Endodermal cell (in vitro differentiated cells): ENCODE data around the gene PDE4C. TPM values are rescaled to one million over a fixed set of nuclear protein-coding genes. Genes with fewer than 3 reads are reported as not detected.

ENCODE experiments used
- DNase-seq: peaks from one replicate; pipeline ENCODE4 v3.0.0-alpha.2; 2017
- H3K27ac ChIP-seq: 2 replicates; pipeline ENCODE4 v1.5.1; 2013; ENCODE audit warnings: mild to moderate bottlenecking, low read depth, low read length, moderate library complexity
- H3K27me3 ChIP-seq: 2 replicates; pipeline ENCODE4 v1.6.1; 2013; ENCODE audit warnings: mild to moderate bottlenecking, low read length, moderate library complexity; ENCODE audit not compliant: insufficient read depth, control insufficient read depth, poor library complexity, severe bottlenecking
- H3K36me3 ChIP-seq: 2 replicates; pipeline ENCODE4 v1.7.0; 2013; ENCODE audit warnings: mild to moderate bottlenecking, low read length, moderate library complexity; ENCODE audit not compliant: control insufficient read depth, insufficient read depth
- H3K4me1 ChIP-seq: one replicate; pipeline ENCODE4 v1.7.0; 2013; ENCODE audit warnings: low read length; ENCODE audit not compliant: control insufficient read depth, insufficient read depth
- H3K4me3 ChIP-seq: 2 replicates; pipeline ENCODE4 v1.5.1; 2013; ENCODE audit warnings: mild to moderate bottlenecking, low read length, moderate library complexity
- H3K9ac ChIP-seq: 2 replicates; pipeline ENCODE4 v1.6.1; 2013; ENCODE audit warnings: mild to moderate bottlenecking, low read length, moderate library complexity; ENCODE audit not compliant: poor library complexity, severe bottlenecking; ENCODE audit errors: extremely low read depth
- H3K9me3 ChIP-seq: 2 replicates; pipeline ENCODE4 v1.6.1; 2013; ENCODE audit warnings: mild to moderate bottlenecking, low read length, moderate library complexity; ENCODE audit not compliant: control insufficient read depth
- H3K27ac Mint-ChIP-seq: 2 replicates; pipeline ENCODE4 v1.8.0; 2020; ENCODE audit warnings: mixed read lengths
- H3K27me3 Mint-ChIP-seq: 2 replicates; pipeline ENCODE4 v1.8.0; 2021; ENCODE audit warnings: mild to moderate bottlenecking, mixed read lengths; ENCODE audit not compliant: insufficient read depth
- H3K36me3 Mint-ChIP-seq: 2 replicates; pipeline ENCODE4 v1.8.0; 2020; ENCODE audit warnings: low read depth, mixed read lengths
- H3K4me1 Mint-ChIP-seq: 2 replicates; pipeline ENCODE4 v1.8.0; 2020; ENCODE audit warnings: mixed read lengths
- H3K4me3 Mint-ChIP-seq: 2 replicates; pipeline ENCODE4 v1.8.0; 2020; ENCODE audit warnings: mild to moderate bottlenecking, moderate library complexity, mixed read lengths
- H3K9me3 Mint-ChIP-seq: 2 replicates; pipeline ENCODE4 v1.8.0; 2020; ENCODE audit warnings: mild to moderate bottlenecking, mixed read lengths
- CTCF ChIP-seq: fragments of 200-600 bp; sonication (generic); conservative IDR thresholded peaks from 2 replicates; pipeline ENCODE4 v1.5.0; 2021; ENCODE audit warnings: antibody characterized with exemption, mild to moderate bottlenecking
- WGBS, 2 experiments: methylation state at CpG; one replicate each; pipeline versions ENCODE4 v1.1.5 to v1.1.7; 2013; ENCODE audit warnings: missing lambda C conversion rate in 2 of 2, mixed read lengths in 1 of 2; ENCODE audit not compliant: insufficient coverage in 1 of 2, insufficient read length in 1 of 2; 5-methylcytosine and 5-hydroxymethylcytosine counted together
- total RNA-seq, 2 donors: library from RNA; stranded (reverse); fragmentation: NEBNext Ultra II Directional in 1 of 2; extraction: Animal tissue kit (Norgen Biotek cat#: 25700) in 1 of 2; gene quantifications; 2 replicates in 1 of 2; 3 replicates in 1 of 2; pipeline ENCODE4 v1.2.1, GENCODE V29; 2021

PDE4C gene
- total RNA-seq, 2 donors from 2014 or later: 1.1 to 2.4 TPM

GRCh38 chr19:18197306-18197705 is 28.9 kb downstream of the PDE4C start:
- no peak for DNase-seq
- Mint-ChIP-seq H3K9me3 (no peaks in the 10 kb centered on the region), H3K27ac (no peak overlapping the region), H3K36me3 (peaks cover 19% of the 10 kb centered on the region), H3K4me3 (no peak overlapping the region), H3K4me1 (peaks cover 5% of the 10 kb centered on the region), H3K27me3 (peaks cover 2% of the 10 kb centered on the region)
- Histone ChIP-seq H3K36me3 (peaks cover 8% of the 10 kb centered on the region), H3K27me3 (no peaks in the 10 kb centered on the region), H3K4me1 (no peaks in the 10 kb centered on the region), H3K9ac (no peak overlapping the region), H3K9me3 (no peaks in the 10 kb centered on the region), H3K27ac (no peak overlapping the region), H3K4me3 (no peak overlapping the region)
- no peak for TF ChIP-seq CTCF
- 87 to 90% methylated on average over 14 to 18 of the region's 18 CpGs for WGBS, 2 experiments

GRCh38 chr19:18196511-18196845 is 29.8 kb downstream of the PDE4C start:
- Mint-ChIP-seq H3K27ac (no peak overlapping the region), H3K4me1 (peaks cover 10% of the 10 kb centered on the region), H3K4me3 (no peak overlapping the region), H3K27me3 (no peaks in the 10 kb centered on the region), H3K36me3 (peaks cover 19% of the 10 kb centered on the region), H3K9me3 (no peaks in the 10 kb centered on the region)
- no peak for TF ChIP-seq CTCF
- Histone ChIP-seq H3K4me1 (no peaks in the 10 kb centered on the region), H3K27me3 (no peaks in the 10 kb centered on the region), H3K36me3 (peaks cover 8% of the 10 kb centered on the region), H3K9ac (no peak overlapping the region), H3K4me3 (no peak overlapping the region), H3K9me3 (no peaks in the 10 kb centered on the region), H3K27ac (no peak overlapping the region)
- DNase-seq: no peak
- 95 to 100% methylated on average over 2 to 7 of the region's 7 CpGs for WGBS, 2 experiments

GRCh38 chr19:18194554-18195238 is 31.5 kb downstream of the PDE4C start:
- Histone ChIP-seq H3K36me3 (peaks cover 8% of the 10 kb centered on the region), H3K4me3 (peak overlapping the region; percentile 93), H3K4me1 (no peaks in the 10 kb centered on the region), H3K9ac (no peak overlapping the region), H3K27ac (no peak overlapping the region), H3K27me3 (no peaks in the 10 kb centered on the region), H3K9me3 (no peaks in the 10 kb centered on the region)
- 60 to 85% methylated on average over 15 to 27 of the region's 27 CpGs for WGBS, 2 experiments
- Mint-ChIP-seq H3K36me3 (peaks cover 16% of the 10 kb centered on the region), H3K9me3 (no peaks in the 10 kb centered on the region), H3K4me3 (peak overlapping the region; percentile 82), H3K4me1 (peaks cover 10% of the 10 kb centered on the region), H3K27me3 (no peaks in the 10 kb centered on the region), H3K27ac (peak overlapping the region; percentile 30)
- peak; percentile 90 for DNase-seq
- no peak for TF ChIP-seq CTCF
